OCI-LY1 (cell line): ENCODE data around the gene ELOVL6.

Experiments
- H2AFZ ChIP-seq: fragments of 200-600 bp; sonication (generic), shearing (Covaris generic); 2 replicates; pipeline ENCODE4 v1.6.0; 2014; ENCODE audit warnings: antibody characterized with exemption, mild to moderate bottlenecking, low read length
- H3F3A ChIP-seq: fragments of 200-600 bp; sonication (generic), shearing (Covaris generic); 2 replicates; pipeline ENCODE4 v1.6.0; 2014; ENCODE audit warnings: mild to moderate bottlenecking, antibody characterized with exemption, low read length, moderate library complexity; ENCODE audit not compliant: insufficient read depth
- H3K27ac ChIP-seq: fragments of 200-600 bp; sonication (generic); 2 replicates; pipeline ENCODE4 v1.5.1; 2014; ENCODE audit warnings: low read length, mixed run types, mild to moderate bottlenecking, low read depth; ENCODE audit not compliant: poor library complexity, severe bottlenecking
- H3K27me3 ChIP-seq: fragments of 200-600 bp; sonication (generic); 2 replicates; pipeline ENCODE4 v1.6.0; 2014; ENCODE audit warnings: antibody characterized with exemption, mild to moderate bottlenecking, low read length, moderate library complexity; ENCODE audit not compliant: insufficient read depth
- H3K36me3 ChIP-seq: fragments of 200-600 bp; sonication (generic); 2 replicates; pipeline ENCODE4 v1.6.1; 2014; ENCODE audit warnings: mild to moderate bottlenecking, antibody characterized with exemption, low read length, moderate library complexity, mixed read lengths; ENCODE audit not compliant: insufficient read depth
- H3K4me1 ChIP-seq: fragments of 200-600 bp; sonication (generic); 2 replicates; pipeline ENCODE4 v1.5.1; 2014; ENCODE audit warnings: mild to moderate bottlenecking, low read length, moderate library complexity; ENCODE audit not compliant: insufficient read depth, severe bottlenecking
- H3K4me2 ChIP-seq: fragments of 200-600 bp; sonication (generic), shearing (Covaris generic); 2 replicates; pipeline ENCODE4 v1.6.1; 2014; ENCODE audit warnings: low read length
- H3K4me3 ChIP-seq: fragments of 200-600 bp; sonication (generic); 2 replicates; pipeline ENCODE4 v1.5.1; 2014; ENCODE audit warnings: low read length, low read depth, mild to moderate bottlenecking, mixed read lengths; ENCODE audit not compliant: poor library complexity, severe bottlenecking
- H3K79me2 ChIP-seq: fragments of 200-600 bp; shearing (Covaris generic); 2 replicates; pipeline ENCODE4 v1.6.1; 2016; ENCODE audit warnings: mixed run types, low read length, mixed read lengths; ENCODE audit not compliant: insufficient read depth
- H3K9ac ChIP-seq: fragments of 200-600 bp; sonication (generic), shearing (Covaris generic); 2 replicates; pipeline ENCODE4 v1.6.1; 2014; ENCODE audit warnings: mild to moderate bottlenecking, low read length, mixed read lengths
- H3K9me2 ChIP-seq: fragments of 200-600 bp; sonication (generic), shearing (Covaris generic); 2 replicates; pipeline ENCODE4 v1.6.1; 2014; ENCODE audit warnings: low read depth, mild to moderate bottlenecking, low read length, mixed read lengths
- H3K9me3 ChIP-seq: fragments of 200-600 bp; shearing (Covaris generic); 2 replicates; pipeline ENCODE4 v1.6.1; 2014; ENCODE audit warnings: low read length, mixed read lengths
- H4K20me1 ChIP-seq: fragments of 200-600 bp; sonication (generic), shearing (Covaris generic); 2 replicates; pipeline ENCODE4 v1.6.0; 2016; ENCODE audit warnings: mild to moderate bottlenecking, low read length; ENCODE audit not compliant: insufficient read depth
- CTCF ChIP-seq: fragments of 200-600 bp; sonication (generic), shearing (Covaris generic); IDR thresholded peaks from 2 replicates; pipeline ENCODE4 v1.5.1; 2017; ENCODE audit warnings: mild to moderate bottlenecking, antibody characterized with exemption, low read length, moderate library complexity, mixed read lengths
- EZH2 ChIP-seq: fragments of 200-600 bp; sonication (generic), shearing (Covaris generic); IDR thresholded peaks from 2 replicates; pipeline ENCODE4 v1.8.0; 2017; ENCODE audit warnings: borderline replicate concordance, mixed run types, mild to moderate bottlenecking, antibody characterized with exemption, low read length, moderate library complexity, mixed read lengths

The ELOVL6 gene

GRCh38 chr4:110112056-110112455 is 86.4 kb downstream of the ELOVL6 start:
- Histone ChIP-seq H3K27ac (no peak overlapping the region), H3K4me3 (no peak overlapping the region), H3K79me2 (no peaks in the 10 kb centered on the region), H2AFZ (no peak overlapping the region), H3K4me2 (no peak overlapping the region), H3K27me3 (no peaks in the 10 kb centered on the region), H3K9me3 (no peaks in the 10 kb centered on the region), H3K4me1 (peaks cover 14% of the 10 kb centered on the region), H3K36me3 (peaks cover 22% of the 10 kb centered on the region), H4K20me1 (no peaks in the 10 kb centered on the region), H3F3A (no peaks in the 10 kb centered on the region), H3K9me2 (no peaks in the 10 kb centered on the region), H3K9ac (no peak overlapping the region)
- TF ChIP-seq CTCF: no peak

GRCh38 chr4:110109455-110109854 is 89.0 kb downstream of the ELOVL6 start:
- TF ChIP-seq CTCF (no peak), EZH2 (no peak)
- no peak overlapping the region for H3K9ac ChIP-seq
- no peaks in the 10 kb centered on the region for H3F3A ChIP-seq
- peaks cover 32% of the 10 kb centered on the region for H3K36me3 ChIP-seq
- H3K27ac ChIP-seq: no peak overlapping the region
- H3K4me2 ChIP-seq: no peak overlapping the region
- H3K27me3 ChIP-seq: no peaks in the 10 kb centered on the region
- H3K79me2 ChIP-seq: no peaks in the 10 kb centered on the region
- no peaks in the 10 kb centered on the region for H4K20me1 ChIP-seq
- H2AFZ ChIP-seq: no peak overlapping the region
- no peak overlapping the region for H3K4me3 ChIP-seq
- no peaks in the 10 kb centered on the region for H3K9me2 ChIP-seq
- H3K4me1 ChIP-seq: peaks cover 14% of the 10 kb centered on the region
- H3K9me3 ChIP-seq: no peaks in the 10 kb centered on the region

GRCh38 chr4:110108960-110109359 is 89.5 kb downstream of the ELOVL6 start:
- no peaks in the 10 kb centered on the region for H4K20me1 ChIP-seq
- H3K9me3 ChIP-seq: no peaks in the 10 kb centered on the region
- peaks cover 35% of the 10 kb centered on the region for H3K36me3 ChIP-seq
- no peak for TF ChIP-seq CTCF
- TF ChIP-seq EZH2: no peak
- peaks cover 14% of the 10 kb centered on the region for H3K4me1 ChIP-seq
- no peak overlapping the region for H3K27ac ChIP-seq
- no peaks in the 10 kb centered on the region for H3F3A ChIP-seq
- no peak overlapping the region for H3K4me2 ChIP-seq
- no peak overlapping the region for H2AFZ ChIP-seq
- H3K4me3 ChIP-seq: no peak overlapping the region
- H3K27me3 ChIP-seq: no peaks in the 10 kb centered on the region
- H3K9ac ChIP-seq: no peak overlapping the region
- no peaks in the 10 kb centered on the region for H3K9me2 ChIP-seq
- H3K79me2 ChIP-seq: no peaks in the 10 kb centered on the region
